A549 (cell line): ENCODE results near the gene SHC2.

Source experiments
- CBX8 ChIP-seq: fragments of 200-600 bp; sonication (generic); IDR thresholded peaks from 2 replicates; pipeline ENCODE4 v1.6.1; 2016
- CHD2 ChIP-seq: fragments of 150-350 bp; IDR thresholded peaks from 2 replicates; pipeline ENCODE4 v1.6.1; 2014; ENCODE audit warnings: low read length; ENCODE audit not compliant: partially characterized antibody
- EP300 ChIP-seq, 2 experiments: fragments of >200 bp; sonication (Bioruptor Twin); formaldehyde crosslinking; IDR thresholded peaks; 2 replicates in 1 of 2; 3 replicates in 1 of 2; pipeline ENCODE4 v1.6.1; 2016 to 2017
- ESRRA ChIP-seq: fragments of 150-350 bp; IDR thresholded peaks from 2 replicates; pipeline ENCODE4 v1.6.1; 2014; ENCODE audit warnings: mild to moderate bottlenecking, low read length, borderline replicate concordance
- FOSL2 ChIP-seq, 2 experiments: fragments of 450-650 bp in 1 of 2; fragments of >200 bp in 1 of 2; sonication (Bioruptor Twin) in 1 of 2; formaldehyde crosslinking; IDR thresholded peaks; 2 replicates each; pipeline versions ENCODE4 v1.5.0 to v1.6.1; 2016 to 2020; ENCODE audit warnings: mild to moderate bottlenecking in 1 of 2, moderate library complexity in 1 of 2
- FOXS1 ChIP-seq: fragments of 250-450 bp; sonication (Bioruptor Pico); IDR thresholded peaks from 2 replicates; pipeline ENCODE4 v1.5.0; 2020; ENCODE audit warnings: mild to moderate bottlenecking, moderate library complexity
- HOXB5 ChIP-seq: fragments of 250-450 bp; sonication (Bioruptor Pico); IDR thresholded peaks from 2 replicates; pipeline ENCODE4 v1.5.0; 2020; ENCODE audit warnings: mild to moderate bottlenecking, moderate library complexity
- MAX ChIP-seq: IDR thresholded peaks from 2 replicates; pipeline ENCODE4 v1.6.1; 2012
- MAZ ChIP-seq: fragments of 150-350 bp; IDR thresholded peaks from 2 replicates; pipeline ENCODE4 v1.6.1; 2014; ENCODE audit warnings: antibody characterized with exemption, low read depth, low read length, borderline replicate concordance
- POLR2A ChIP-seq: IDR thresholded peaks from 2 replicates; pipeline ENCODE4 v1.6.1; 2012; ENCODE audit warnings: mild to moderate bottlenecking, low read length
- RAD21 ChIP-seq, 2 experiments: fragments of >200 bp in 1 of 2; sonication (Bioruptor Twin) in 1 of 2; formaldehyde crosslinking in 1 of 2; IDR thresholded peaks in 1 of 2; conservative IDR thresholded peaks in 1 of 2; 2 replicates in 1 of 2; 3 replicates in 1 of 2; pipeline ENCODE4 v1.6.1; 2012 to 2018; ENCODE audit warnings: inconsistent platforms in 1 of 2
- TP53 ChIP-seq: fragments of 250-450 bp; sonication (Bioruptor Pico); IDR thresholded peaks from 2 replicates; pipeline ENCODE4 v1.5.0; 2021; ENCODE audit warnings: mild to moderate bottlenecking, moderate library complexity
- TF ChIP-seq, protein P1 (sequence below): fragments of >200 bp; sonication (Bioruptor Twin); formaldehyde crosslinking; IDR thresholded peaks from 3 replicates; pipeline ENCODE4 v1.5.1; 2016

- TF ChIP-seq HOXB5 (CRISPR knock-in tag) = no peak
- no peak for TF ChIP-seq RAD21 (conservative IDR thresholded peaks at IDR 0.05 in 1 of 2, IDR thresholded peaks at IDR 0.05 in 1 of 2)
- no peak for TF ChIP-seq FOXS1 (CRISPR knock-in tag)
- no peak for TF ChIP-seq POLR2A
- TF ChIP-seq EP300 (IDR thresholded peaks at IDR 0.05) = no peak
- TF ChIP-seq TP53 = no peak
- no peak for TF ChIP-seq CHD2
- no peak for TF ChIP-seq MAZ
- TF ChIP-seq, protein P1, sequence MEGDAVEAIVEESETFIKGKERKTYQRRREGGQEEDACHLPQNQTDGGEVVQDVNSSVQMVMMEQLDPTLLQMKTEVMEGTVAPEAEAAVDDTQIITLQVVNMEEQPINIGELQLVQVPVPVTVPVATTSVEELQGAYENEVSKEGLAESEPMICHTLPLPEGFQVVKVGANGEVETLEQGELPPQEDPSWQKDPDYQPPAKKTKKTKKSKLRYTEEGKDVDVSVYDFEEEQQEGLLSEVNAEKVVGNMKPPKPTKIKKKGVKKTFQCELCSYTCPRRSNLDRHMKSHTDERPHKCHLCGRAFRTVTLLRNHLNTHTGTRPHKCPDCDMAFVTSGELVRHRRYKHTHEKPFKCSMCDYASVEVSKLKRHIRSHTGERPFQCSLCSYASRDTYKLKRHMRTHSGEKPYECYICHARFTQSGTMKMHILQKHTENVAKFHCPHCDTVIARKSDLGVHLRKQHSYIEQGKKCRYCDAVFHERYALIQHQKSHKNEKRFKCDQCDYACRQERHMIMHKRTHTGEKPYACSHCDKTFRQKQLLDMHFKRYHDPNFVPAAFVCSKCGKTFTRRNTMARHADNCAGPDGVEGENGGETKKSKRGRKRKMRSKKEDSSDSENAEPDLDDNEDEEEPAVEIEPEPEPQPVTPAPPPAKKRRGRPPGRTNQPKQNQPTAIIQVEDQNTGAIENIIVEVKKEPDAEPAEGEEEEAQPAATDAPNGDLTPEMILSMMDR = no peak
- TF ChIP-seq ESRRA = no peak
- TF ChIP-seq CBX8 = no peak
- no peak for TF ChIP-seq MAX
- no peak for TF ChIP-seq FOSL2 (IDR thresholded peaks at IDR 0.05)
- TF ChIP-seq FOSL2 (CRISPR knock-in tag; IDR thresholded peaks at IDR 0.05) = no peak
These were observed 30.1 kb downstream of the SHC2 start for GRCh38 chr19:430701-431100.
